ENCODE measurements around the gene OR8A1.

OR8A1 gene

DNA sequence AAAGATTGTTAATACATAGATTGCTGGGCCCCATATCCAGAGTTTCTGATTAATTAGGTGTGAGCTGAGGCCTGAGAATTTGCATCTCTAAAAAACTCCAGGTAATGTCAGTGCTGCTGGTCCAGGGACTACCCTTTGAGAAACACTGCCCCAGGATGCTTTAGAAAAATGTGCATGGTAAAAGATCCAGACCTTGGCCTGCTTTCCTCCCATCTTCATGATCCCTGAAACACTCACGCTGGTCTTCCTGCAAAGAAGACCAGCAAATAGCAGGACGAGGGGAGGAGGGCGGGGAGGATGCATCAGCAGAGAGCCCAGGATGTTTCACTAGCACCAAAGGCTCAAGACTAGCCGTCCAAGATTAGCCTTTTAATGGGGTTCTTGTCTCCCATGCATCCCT lies at the start of gene OR8A1:
Gene OR8A1, plus strand, starts transcription at position 301 of the 400 bp plus-strand sequence. CDS start 123 bp downstream, outside the sequence.
- DNase-seq (ENCODE audit: low spot score) = no peak

DNA sequence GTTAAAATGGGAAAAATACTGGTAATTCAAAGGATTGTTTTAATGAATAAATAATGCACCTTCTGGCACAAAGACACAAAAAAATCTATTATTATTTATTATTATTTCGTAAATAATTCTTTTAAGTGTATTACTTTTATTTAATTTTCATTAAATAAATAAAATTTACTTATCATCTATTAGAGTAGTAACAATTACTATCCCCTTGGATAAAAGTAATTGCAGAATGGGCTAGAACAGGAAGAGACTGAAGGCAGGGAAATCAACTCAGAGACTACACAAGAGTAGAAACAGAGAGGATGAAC lies 49.3 kb upstream of the OR8A1 start:
- DNase-seq (ENCODE audit: low spot score) = no peak

DNA sequence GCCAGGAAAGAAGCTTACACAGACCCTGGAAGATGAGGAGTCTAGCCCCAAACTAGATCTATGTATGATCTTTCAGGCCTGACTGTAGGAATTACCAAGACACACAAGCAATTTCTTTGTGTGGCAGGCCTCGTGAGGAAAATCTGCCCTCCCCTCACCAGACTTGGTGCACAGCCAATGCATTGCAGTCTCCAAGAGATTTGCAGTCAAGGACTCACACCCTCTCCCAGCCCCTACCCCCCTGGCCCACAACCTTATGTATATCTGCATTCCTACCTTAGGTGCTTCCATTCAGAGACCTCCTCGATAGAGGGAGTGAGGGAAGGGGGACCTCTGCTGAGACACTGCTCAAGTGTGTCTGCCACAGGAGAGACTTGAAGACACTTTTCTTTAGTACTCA lies 36.2 kb upstream of the OR8A1 start:
- no peak for DNase-seq (ENCODE audit: low spot score)

DNA sequence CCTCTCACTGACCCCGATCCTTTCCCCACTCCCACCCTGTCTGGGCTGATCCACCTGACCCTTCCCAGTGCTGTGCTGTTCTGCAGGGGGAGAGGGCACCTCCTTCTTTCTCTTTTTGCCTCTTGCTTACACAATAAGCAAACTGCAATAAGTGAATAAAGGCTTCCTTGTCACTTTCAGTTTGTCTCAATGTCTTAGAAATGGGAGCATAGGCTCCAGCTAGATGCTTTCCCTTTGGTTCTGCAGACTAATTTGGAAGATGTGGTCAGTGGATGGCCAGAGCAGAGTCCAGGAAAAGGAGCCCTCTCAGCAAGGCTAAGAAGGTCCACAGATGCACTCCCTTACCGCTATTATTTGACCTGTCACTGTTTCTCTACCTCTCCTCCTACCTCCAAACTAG lies 35.7 kb upstream of the OR8A1 start:
- DNase-seq (ENCODE audit: low spot score) = no peak

DNA sequence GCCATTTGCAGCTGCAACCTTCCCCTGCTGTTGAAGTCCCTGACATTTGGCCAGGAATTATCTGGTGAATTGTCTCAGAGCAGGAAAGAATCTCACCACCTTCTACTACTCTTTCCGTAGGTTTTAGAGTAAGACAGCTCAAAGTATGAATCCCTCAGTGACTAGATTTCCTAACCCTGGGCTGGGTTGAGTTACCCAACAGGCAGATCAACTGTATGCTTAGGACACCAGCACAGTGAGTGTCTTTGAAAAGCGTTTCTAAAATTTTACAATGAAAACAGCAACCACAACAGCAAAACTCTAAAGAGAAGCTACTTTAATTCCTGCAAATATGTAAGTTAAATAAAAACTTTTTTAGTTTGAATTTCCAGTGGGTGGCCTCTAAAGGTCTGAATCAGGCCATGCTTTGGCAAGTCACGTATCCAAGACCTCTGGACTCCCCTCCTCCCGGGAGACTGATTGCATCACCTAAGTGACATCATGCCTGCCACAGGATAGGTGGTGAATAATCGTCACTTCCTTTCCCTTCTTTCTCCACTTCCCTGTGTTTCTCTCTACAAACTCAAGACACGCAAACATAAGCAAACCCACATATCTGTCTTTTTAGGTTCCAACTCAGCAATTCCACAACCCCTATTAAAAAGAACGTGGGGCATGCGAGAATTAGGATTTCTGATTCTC lies 34.1 kb upstream of the OR8A1 start:
- no peak for DNase-seq (ENCODE audit: low spot score)

DNA sequence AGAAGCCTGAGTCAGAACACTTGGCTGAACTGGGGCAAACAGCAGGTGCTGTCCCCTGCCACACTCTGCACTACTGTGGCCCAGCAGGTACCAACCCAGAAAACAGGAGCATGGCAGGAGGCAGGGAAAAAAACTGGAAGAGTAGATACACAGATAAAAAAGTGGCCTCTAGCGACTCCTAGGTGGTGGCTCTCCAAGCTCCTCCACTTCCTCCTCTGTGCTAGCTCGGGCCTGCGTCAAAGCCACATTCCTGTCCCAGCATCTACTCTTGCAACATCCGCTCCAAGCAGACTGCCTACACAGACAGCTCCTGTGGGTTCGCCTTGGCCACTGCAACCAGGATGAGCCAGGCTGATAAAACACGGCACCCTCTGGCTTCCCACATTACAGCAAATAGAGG lies 33.3 kb upstream of the OR8A1 start:
- no peak for DNase-seq (ENCODE audit: low spot score)

DNA sequence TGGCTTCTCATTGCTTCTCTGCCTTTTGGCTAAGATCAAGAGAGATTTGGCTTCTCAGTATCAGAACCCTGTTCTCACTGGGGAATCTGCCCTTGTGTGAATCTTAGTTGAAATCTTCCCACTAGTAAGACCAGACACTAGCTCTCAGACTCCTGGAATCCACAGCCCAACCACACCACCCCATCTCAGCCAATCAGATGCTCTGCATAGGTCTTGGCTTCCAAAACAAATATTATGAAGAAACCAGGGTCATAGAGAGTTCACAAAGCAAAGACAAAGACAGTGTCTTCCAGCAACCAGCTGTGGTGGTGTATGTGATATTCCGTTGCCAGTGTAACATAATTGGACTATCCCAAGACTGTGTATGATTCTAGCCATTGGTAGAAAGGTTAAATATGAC lies 31.8 kb upstream of the OR8A1 start:
- no peak for DNase-seq (ENCODE audit: low spot score)

DNA sequence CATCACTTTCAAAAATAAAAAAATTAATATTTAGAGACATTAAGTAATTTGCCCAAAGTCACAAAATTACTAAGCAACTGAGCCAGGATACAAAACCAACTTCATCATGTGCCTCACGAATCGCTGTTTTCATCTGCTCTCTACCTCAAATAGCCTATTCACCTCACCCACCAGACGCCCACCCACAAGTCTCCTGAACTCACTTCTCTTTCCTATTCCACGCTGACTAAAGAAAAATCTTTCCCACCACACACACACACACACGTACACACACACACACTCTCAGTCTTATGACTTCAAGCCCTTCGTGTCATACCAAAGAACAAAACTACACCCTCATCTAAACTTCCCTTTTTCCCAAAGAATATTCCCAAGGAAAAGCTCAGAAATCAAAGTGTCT lies 28.6 kb upstream of the OR8A1 start:
- no peak for DNase-seq (ENCODE audit: low spot score)

DNA sequence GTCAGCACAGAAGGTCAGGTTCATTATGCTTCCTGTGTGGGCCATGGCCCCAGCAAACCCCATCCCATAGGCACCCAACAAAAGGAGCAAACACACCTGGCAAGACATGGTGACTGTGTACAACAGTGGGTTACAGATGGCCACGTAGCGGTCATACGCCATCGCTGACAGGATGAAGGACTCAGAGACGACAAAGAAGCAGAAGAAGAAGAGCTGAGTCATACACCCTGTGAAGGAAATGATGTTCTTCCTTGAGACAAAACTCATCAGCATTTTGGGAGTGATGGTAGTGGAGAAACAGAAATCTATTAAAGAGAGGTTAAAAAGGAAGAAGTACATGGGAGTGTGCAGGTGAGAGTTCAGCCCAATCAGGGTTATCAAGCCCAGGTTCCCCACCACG lies 26.7 kb upstream of the OR8A1 start:
- no peak for DNase-seq (ENCODE audit: low spot score)

DNA sequence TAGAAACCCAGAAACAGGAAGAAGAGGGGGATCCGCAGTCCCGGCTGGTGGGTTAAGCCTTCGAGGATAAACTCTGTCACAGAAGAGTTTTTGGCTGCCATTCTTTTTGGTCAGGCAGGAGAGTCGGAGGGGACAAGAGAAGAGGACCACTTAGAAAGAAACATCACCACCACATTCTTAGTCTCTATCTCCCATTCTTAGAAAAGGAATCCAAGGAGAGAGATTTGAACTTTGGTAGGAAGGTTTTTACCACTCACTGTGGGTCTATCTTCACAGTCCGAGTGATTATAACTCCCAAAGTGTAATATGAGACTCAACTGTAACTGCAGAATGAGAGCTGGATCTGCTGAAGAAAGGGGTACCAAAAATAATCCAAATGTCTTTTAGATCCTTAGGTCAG lies 26.2 kb upstream of the OR8A1 start, which contains the start of gene OR8B12:
Gene OR8B12, minus strand, starts transcription at position 101 of the 400 bp plus-strand sequence. Its CDS starts 0 bp downstream, at position 101.
- no peak for DNase-seq (ENCODE audit: low spot score)

DNA sequence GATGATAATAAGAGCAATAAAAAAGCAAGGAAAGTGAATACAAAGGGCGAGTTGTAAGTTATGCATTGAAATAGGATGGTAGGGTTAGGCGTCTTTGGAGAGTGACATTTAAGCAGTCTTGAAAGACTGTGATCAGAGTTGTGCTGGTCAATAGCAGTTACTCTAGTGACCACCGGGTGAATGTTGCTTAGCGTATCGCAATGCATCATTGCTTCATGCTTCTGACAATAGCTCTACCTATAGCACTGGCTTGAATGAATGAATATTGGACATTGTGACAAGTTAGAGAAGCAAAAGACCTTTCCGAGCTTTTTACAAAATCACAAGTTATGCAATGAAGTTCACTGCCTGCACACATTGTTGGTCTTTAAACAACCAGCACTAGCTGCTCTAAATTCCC lies 18.6 kb upstream of the OR8A1 start:
- no peak for DNase-seq (ENCODE audit: low spot score)

DNA sequence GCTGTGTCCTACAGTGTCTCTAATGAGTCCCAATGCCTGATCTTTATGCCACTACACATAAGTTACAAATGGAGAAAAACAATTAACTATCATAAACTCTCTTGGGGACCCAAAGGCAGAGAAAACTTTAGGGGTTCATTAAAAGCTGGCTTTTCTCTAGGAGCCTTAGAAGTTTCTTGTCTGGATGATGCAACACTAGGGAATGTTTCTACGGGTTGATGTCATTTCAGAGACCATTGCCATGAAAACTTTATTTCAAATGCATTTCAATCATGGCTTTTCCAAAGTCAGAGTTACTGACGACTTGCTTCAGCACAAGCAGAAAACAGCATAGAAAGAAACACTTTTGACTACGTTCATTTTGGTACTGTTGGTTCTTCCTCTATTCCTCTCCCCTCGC lies 17.8 kb upstream of the OR8A1 start:
- DNase-seq (ENCODE audit: low spot score) = no peak

DNA sequence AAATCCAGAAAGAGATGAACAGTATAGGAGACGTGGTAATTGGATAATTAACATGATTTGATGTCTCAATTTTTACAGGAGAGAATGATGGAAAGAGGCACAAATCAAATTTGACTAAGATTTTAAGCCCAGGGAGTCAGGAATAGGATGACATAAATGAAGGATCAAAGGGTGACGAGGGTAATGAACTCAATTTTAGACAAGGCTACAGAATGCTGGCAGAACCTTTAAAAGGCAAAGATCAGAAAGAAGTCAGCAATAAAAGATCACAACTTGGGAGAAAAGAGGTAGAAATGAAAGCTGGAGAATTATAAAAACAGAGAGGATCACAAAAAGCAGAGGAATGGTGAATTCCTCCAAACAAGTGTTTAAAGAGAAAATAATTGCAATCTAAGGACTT lies 13.0 kb upstream of the OR8A1 start:
- no peak for DNase-seq (ENCODE audit: low spot score)

DNA sequence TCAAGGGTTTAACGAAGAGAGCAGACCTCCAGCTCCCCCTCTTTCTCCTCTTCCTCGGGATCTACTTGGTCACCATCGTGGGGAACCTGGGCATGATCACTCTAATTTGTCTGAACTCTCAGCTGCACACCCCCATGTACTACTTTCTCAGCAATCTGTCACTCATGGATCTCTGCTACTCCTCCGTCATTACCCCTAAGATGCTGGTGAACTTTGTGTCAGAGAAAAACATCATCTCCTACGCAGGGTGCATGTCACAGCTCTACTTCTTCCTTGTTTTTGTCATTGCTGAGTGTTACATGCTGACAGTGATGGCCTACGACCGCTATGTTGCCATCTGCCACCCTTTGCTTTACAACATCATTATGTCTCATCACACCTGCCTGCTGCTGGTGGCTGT lies 363 bp downstream of the OR8A1 start:
- DNase-seq (ENCODE audit: low spot score) = no peak

DNA sequence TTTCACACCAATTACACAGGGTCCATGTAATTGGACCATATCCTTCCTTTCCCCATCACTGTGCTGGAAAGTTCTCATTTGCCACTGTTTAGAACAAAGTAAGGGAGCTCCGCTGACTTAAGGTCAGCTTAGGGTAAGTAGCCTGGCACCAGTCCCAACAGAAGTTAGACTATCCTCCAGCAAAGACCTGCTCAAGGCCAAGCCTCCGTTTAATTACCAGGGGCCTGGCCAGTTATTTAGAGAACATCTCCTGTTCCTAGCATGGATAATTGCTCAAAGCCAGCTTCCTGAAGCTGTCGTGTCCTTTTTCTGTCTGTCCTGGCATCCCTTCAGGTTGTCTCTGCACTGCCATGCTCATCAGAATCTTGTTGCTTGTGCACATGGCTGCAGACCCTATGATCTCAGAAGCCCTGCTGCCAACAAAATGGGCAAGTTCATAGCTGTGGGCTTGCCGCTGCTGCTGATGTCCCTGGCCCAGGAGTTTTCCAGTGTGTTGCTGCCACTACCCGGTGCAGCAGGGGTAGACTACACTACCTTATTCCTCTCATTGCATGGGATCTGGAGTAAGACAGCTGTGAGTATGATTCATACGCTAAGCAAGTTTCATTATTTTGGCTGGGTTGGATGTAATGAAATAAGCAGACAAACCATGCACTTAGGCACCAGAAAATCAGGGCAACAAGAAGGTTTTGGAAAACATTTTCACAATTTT lies 8.1 kb downstream of the OR8A1 start:
- no peak for DNase-seq (ENCODE audit: low spot score)

DNA sequence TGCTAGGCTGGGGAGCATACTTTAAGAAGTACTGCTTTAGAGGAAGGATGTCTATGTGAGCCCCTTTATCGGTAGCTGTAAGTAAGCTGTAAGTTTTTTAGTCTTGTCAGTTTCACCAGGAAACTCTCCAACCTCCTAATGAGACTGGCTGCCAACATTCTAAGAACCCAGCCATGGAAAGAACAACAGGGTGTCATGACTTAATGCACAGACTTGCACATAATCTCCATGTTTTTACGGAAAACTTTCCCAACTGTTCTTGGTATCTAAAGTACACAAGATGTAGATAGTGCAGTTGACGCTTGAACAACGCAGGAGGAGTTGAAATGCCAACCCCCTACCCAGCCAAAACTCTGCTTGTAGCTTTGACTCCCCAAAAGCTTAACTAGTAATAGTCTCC lies 9.0 kb downstream of the OR8A1 start:
- DNase-seq (ENCODE audit: low spot score) = no peak

DNA sequence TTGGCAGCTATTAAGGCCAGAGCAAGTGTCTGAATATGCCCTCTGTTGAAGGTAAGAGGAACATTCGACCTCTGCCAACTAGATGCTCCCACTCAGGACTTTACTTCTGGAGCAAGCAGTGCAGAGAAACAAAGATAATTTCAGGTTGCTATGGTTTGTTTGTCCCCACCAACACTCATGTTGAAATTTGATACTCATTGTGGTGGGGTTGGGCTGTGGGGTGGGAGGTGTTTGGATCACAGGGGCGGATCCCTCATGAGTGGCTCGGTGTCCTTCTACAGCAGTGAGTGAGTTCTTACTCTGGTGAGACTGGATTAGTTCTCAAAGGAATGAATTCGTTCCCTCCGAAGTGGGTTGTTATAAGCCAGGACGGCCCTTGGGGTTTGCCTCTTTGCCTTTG lies 12.0 kb downstream of the OR8A1 start:
- DNase-seq (ENCODE audit: low spot score) = no peak

DNA sequence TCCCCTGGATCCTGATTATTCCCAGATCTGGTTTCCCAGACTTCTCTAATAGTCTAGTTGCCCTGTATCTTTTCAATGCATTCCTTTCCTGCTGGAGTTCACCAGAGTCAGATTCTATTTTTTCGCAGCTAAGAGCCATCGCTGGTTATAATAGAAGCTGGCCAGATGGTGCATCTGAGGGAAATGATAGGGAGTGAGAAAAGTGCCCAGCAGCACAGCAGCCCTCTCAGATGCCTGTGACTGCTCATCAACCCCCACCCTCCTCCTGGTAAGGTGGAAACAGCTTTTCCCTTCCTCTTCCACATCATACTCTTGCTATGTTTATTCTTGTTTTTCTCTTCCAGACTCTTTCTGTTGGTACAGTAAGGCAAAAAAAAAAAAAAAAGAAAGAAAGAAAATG lies 12.8 kb downstream of the OR8A1 start:
- DNase-seq (ENCODE audit: low spot score) = no peak

DNA sequence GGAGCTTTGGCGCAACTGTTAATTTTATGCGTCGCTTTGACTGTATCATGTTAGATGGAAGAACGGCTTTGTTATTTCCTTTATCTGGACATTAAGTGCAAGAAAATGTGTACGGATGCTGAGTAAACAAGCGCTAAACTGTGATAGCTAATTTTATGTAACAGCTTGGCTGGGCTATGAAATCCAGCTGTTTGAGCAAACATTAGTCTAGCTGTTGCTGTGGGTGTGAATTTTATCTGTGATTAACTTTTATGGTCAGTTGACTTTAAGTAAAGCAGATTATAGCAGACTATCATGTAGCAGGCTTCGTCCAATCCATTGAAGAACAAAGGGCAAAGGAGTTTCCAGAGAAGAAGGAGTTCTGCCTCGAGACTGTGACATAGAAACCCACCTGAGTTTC lies 14.0 kb downstream of the OR8A1 start:
- no peak for DNase-seq (ENCODE audit: low spot score)

DNA sequence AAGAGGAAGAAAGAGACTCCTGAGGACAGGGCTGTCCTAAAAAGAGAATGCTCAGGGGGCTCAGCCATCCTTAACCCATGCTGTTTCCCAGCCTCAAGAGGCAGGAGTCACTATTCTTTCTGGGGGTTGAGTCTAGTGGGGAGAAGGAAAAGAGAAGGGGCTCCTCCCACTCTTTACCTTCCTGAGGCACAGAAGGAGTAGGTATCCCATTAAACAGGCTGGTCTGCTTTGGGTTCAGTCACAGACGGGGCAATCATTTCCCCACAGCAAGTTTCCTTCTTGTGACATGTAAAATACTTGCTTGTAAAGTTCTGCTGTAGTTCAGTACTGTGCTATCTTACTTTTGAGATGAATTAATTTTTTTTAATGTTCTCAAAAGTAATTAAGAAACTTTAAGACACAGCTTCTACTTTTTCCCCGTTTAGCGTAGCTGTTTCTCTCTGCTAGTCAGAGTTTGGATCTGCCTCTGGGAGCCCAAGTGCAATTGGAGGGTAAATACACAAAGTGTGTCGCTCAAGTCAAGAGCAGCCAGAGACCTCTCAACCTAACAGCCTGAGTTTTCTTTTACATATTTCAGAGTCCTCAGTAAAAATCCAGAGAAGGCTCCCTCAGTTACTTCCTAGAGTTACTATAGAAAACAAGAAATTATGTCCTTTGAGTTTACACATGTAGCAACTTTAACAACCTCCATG lies 15.0 kb downstream of the OR8A1 start:
- DNase-seq (ENCODE audit: low spot score) = no peak

DNA sequence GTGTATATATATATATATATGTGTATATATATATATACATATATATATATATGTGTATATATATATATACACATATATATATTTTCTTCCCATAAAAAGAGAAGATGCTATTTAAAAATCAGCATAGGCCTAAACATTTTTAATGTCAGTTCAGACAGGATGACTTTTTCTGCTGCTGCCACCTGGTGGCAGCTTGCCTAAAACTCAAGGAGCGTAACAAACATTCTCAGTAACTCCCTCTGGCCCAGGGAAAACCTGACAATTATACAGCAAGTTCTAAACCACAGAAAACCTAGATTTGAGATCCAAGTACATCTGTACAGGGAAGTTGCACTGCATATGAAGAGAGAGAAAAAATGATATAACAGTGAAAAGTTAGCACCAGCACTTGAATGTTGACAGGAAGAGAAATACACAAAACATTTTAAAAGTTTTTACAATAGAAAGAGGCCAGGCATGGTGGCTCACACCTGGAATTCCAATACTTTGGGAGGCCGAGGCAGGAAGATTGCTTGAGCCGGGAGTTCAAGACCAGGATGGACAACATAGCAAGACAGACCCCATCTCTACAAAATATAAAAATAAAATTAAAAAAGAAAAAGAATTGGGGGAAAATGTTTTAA lies 16.6 kb downstream of the OR8A1 start:
- DNase-seq (ENCODE audit: low spot score) = peak; percentile 24

DNA sequence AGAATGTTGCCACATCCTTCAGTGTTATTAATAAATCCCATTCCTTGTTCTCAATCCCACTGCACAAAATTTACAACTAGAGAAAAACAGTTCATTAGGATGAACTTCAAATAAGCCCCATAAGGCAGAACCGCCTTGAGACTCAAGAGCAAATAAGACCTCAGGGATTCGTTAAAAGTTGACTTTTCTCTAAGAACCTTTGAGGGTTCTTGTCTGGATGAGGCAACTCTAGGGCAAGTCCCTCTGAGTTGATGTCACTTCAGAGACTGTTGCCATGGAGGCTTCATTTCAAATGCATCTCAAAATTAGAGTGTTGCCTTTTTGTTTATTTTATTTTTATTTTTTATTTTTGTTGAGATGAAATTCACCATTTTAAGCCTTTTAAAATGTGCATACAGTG lies 21.6 kb downstream of the OR8A1 start:
- DNase-seq (ENCODE audit: low spot score) = no peak

DNA sequence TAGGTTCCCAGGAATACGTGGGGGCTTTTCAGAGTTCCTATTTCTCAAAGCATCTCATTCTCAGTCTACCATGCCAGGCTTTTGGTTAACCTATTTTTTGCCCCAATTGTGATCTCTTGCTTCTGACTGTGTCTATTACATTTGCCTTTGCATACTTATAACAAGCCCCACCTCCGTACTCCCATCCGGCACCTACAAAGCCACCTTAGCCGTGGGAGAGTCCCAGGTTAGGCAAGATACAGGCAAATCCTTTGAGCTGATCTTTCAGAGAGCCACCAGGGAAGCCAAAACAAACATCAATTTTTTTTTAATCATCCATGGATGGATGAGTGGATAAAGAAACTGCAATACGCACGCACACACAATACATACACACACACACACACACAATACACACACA lies 22.8 kb downstream of the OR8A1 start:
- no peak for DNase-seq (ENCODE audit: low spot score)
